SU-DHL-6 (cell line): ENCODE results near the gene UNC5A.

Experiments used
- H2AFZ ChIP-seq: fragments of 200-600 bp; sonication (generic); 2 replicates; pipeline ENCODE4 v1.6.1; 2014; ENCODE audit warnings: low read depth, mild to moderate bottlenecking, moderate library complexity, mixed read lengths, antibody characterized with exemption, low read length; ENCODE audit not compliant: severe bottlenecking
- H3F3A ChIP-seq: fragments of 200-600 bp; shearing (Covaris generic); 2 replicates; pipeline ENCODE4 v1.6.0; 2016; ENCODE audit warnings: antibody characterized with exemption, mild to moderate bottlenecking; ENCODE audit not compliant: insufficient read depth
- H3K27ac ChIP-seq: fragments of 200-600 bp; sonication (generic); 2 replicates; pipeline ENCODE4 v1.5.1; 2016; ENCODE audit warnings: low read depth, mild to moderate bottlenecking, low read length, moderate library complexity, mixed read lengths
- H3K27me3 ChIP-seq: fragments of 200-600 bp; sonication (generic), shearing (Covaris generic); 2 replicates; pipeline ENCODE4 v1.6.0; 2014; ENCODE audit warnings: mild to moderate bottlenecking, low read length
- H3K36me3 ChIP-seq: fragments of 200-600 bp; sonication (generic); 2 replicates; pipeline ENCODE4 v1.6.1; 2014; ENCODE audit warnings: mild to moderate bottlenecking, low read length, mixed read lengths
- H3K4me2 ChIP-seq: fragments of 300-600, 200-600 bp; shearing (Covaris generic), sonication (generic); 2 replicates; pipeline ENCODE4 v1.6.0; 2014; ENCODE audit warnings: low read length, low read depth, mild to moderate bottlenecking; ENCODE audit not compliant: poor library complexity, severe bottlenecking
- H3K4me3 ChIP-seq: fragments of 200-600 bp; sonication (generic); 2 replicates; pipeline ENCODE4 v1.5.1; 2014; ENCODE audit warnings: antibody characterized with exemption, low read length, mild to moderate bottlenecking, mixed read lengths; ENCODE audit not compliant: insufficient read depth, poor library complexity, severe bottlenecking
- H3K79me2 ChIP-seq: fragments of 200-600 bp; sonication (generic); 2 replicates; pipeline ENCODE4 v1.6.1; 2014; ENCODE audit warnings: mild to moderate bottlenecking, low read length, moderate library complexity; ENCODE audit not compliant: insufficient read depth
- H3K9ac ChIP-seq: fragments of 200-600 bp; sonication (generic); 2 replicates; pipeline ENCODE4 v1.7.0; 2014; ENCODE audit warnings: mild to moderate bottlenecking, low read length
- H3K9me2 ChIP-seq: fragments of 200-600 bp; sonication (generic); replicated peaks from 2 replicates; pipeline ENCODE4 v1.6.1; 2014; ENCODE audit warnings: low read length; ENCODE audit not compliant: insufficient read depth
- H3K9me3 ChIP-seq: fragments of 200-600 bp; sonication (generic); 2 replicates; pipeline ENCODE4 v1.6.1; 2014; ENCODE audit warnings: low read length, mixed read lengths; ENCODE audit not compliant: insufficient read depth
- H4K20me1 ChIP-seq: fragments of 200-600 bp; sonication (generic); 2 replicates; pipeline ENCODE4 v1.6.1; 2014; ENCODE audit warnings: low read depth, mild to moderate bottlenecking, antibody characterized with exemption, low read length, moderate library complexity, mixed read lengths
- EZH2phosphoT487 ChIP-seq: fragments of 200-600 bp; sonication (generic), shearing (Covaris generic); conservative IDR thresholded peaks from 2 replicates; pipeline ENCODE4 v1.6.1; 2018; ENCODE audit warnings: mild to moderate bottlenecking, antibody characterized with exemption, low read length, moderate library complexity, mixed read lengths
- TF ChIP-seq, protein P1 (sequence below): fragments of 200-600 bp; sonication (generic); IDR thresholded peaks from one replicate; pipeline ENCODE4 v1.5.1; 2017; ENCODE audit warnings: antibody characterized with exemption, mild to moderate bottlenecking, low read length, moderate library complexity; ENCODE audit not compliant: insufficient read depth, poor library complexity, severe bottlenecking

Gene UNC5A

DNA sequence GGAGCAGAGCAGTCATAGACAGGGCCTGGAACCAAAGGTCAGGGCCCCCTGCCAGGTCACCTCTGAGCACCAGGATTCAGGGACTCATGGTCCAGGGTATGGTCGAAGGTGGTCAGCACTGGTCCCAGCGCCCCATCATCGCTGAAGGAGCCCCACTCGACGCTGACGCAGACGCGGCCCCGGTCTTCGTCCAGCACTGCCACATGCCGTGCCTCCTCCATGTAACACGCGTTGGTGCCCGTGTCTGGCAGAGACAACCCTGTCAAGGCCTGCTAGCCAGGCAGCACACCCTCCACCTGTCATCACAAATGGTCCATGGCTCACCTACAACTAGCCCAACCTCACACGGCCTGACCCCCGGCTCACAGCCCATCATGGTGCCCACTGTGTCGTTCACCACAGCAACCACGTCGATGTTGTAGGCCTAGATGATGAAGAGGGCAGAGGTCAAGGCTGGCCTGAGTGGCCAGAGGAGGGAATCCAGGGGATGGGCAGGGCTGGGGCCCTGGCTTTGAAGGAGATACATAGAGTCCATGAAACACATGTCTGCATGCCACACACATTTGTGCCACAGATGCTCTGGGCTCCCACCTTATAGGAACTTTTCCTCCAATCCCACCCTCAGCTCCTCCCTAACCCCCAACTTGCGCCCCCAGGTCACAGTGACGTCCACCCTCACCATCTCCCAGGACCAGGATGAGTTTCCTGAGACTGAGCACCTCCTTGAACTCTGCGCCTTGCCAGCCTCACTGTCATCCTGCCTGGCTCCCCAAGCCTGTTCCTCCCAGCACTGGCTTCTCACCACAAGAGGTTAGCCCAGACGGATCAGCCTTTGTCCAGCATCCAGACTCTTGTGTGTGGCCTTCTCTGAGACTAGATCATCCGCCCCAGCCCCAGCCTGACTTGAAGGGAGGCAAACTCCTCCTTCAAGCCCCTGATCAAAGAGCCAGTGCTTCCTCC lies 79.2 kb downstream of the UNC5A start:
- no peak overlapping the region for H3K9ac ChIP-seq
- TF ChIP-seq, protein P1, sequence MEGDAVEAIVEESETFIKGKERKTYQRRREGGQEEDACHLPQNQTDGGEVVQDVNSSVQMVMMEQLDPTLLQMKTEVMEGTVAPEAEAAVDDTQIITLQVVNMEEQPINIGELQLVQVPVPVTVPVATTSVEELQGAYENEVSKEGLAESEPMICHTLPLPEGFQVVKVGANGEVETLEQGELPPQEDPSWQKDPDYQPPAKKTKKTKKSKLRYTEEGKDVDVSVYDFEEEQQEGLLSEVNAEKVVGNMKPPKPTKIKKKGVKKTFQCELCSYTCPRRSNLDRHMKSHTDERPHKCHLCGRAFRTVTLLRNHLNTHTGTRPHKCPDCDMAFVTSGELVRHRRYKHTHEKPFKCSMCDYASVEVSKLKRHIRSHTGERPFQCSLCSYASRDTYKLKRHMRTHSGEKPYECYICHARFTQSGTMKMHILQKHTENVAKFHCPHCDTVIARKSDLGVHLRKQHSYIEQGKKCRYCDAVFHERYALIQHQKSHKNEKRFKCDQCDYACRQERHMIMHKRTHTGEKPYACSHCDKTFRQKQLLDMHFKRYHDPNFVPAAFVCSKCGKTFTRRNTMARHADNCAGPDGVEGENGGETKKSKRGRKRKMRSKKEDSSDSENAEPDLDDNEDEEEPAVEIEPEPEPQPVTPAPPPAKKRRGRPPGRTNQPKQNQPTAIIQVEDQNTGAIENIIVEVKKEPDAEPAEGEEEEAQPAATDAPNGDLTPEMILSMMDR = no peak
- TF ChIP-seq EZH2phosphoT487 = no peak
- H3K4me2 ChIP-seq = no peak overlapping the region
- H3K79me2 ChIP-seq = no peaks in the 10 kb centered on the region
- no peak overlapping the region for H3K4me3 ChIP-seq
- no peak overlapping the region for H2AFZ ChIP-seq
- no peaks in the 10 kb centered on the region for H4K20me1 ChIP-seq
- H3K27ac ChIP-seq = no peak overlapping the region
- no peaks in the 10 kb centered on the region for H3K9me3 ChIP-seq
- H3F3A ChIP-seq = no peaks in the 10 kb centered on the region
- no peaks in the 10 kb centered on the region for H3K27me3 ChIP-seq
- H3K36me3 ChIP-seq = no peaks in the 10 kb centered on the region
- no peaks in the 10 kb centered on the region for H3K9me2 ChIP-seq

DNA sequence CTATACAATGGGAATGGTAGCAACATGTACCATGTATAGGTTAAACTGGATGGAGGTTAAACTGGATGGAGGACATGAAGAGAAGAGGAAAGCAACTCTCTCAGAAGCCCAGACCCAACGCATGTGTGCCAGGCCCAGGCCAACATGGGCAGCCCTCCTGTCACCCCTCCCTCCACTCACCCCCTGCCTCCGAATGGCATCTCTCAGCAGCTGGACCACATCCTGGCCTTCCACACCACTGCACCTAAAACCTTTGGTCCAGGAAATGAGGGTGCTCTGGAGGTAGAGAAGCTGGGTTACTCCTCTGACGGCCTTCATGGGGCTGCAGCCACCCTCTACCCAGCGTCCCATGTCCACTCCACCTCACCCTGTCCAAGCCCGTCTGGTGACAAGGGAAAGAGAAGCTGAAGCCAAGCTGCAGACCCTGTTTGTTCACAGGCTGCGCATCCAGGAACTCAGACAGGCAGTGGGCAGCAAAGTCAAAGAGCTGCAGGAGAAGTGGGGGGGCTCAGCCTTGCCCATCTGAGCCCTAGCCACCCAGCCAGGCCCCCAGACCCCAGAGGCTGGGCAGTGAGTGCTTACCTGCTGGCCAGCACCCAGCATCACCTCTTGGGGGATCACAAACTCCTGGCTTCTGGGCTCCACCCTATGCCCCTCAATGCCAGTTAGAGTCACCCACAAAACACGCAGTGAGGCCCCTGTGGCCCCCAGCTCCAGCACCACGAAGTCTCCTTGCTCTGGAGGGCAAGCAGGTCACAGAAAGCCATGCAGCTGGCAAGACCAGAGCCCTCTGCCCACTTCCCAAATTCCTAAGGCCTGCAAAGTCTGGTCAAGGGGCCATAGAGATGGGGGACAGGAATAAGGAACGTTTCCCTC lies 80.3 kb downstream of the UNC5A start:
- Histone ChIP-seq H3K36me3 (no peaks in the 10 kb centered on the region), H3K79me2 (no peaks in the 10 kb centered on the region), H2AFZ (no peak overlapping the region), H3K27ac (no peak overlapping the region), H3K9ac (no peak overlapping the region), H3F3A (no peaks in the 10 kb centered on the region), H3K4me2 (no peak overlapping the region), H3K9me3 (no peaks in the 10 kb centered on the region), H3K4me3 (no peak overlapping the region), H4K20me1 (no peaks in the 10 kb centered on the region), H3K9me2 (no peaks in the 10 kb centered on the region), H3K27me3 (no peaks in the 10 kb centered on the region)
- TF ChIP-seq EZH2phosphoT487 = no peak
- TF ChIP-seq, protein P1 = no peak

DNA sequence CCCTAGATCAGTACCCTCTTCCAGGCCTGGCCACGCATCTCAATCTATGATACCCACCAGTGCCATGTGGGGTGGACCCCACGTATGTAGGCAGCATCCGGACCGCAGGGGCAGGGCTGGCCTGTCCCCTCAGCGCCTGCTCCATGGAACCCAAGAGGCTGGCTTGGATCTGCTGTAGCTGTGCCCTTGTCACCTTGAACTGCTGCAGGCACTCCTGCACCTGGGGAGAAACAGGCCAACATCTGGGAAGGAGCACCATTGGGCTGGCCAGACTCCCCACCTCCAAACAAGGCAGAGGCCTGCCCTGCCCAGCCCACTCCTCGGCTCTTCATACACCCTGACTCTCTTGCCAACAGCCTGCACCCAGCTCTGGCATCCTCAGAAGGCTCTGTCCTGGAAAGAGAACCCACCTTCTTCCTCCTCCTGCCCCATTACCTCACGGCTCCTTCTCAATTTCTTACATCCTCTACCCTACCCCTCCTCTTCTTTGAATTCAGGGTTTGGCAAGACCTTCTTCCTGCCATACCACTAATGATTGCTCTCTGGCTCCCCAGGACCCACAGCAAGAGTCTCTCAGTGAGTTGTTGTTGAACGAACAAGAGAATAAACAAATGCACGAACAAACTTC lies 81.1 kb downstream of the UNC5A start:
- Histone ChIP-seq H3K79me2 (no peaks in the 10 kb centered on the region), H3K9me3 (no peaks in the 10 kb centered on the region), H3F3A (no peaks in the 10 kb centered on the region), H3K27ac (no peak overlapping the region), H3K9ac (no peak overlapping the region), H2AFZ (no peak overlapping the region), H3K9me2 (no peaks in the 10 kb centered on the region), H3K4me3 (no peak overlapping the region), H4K20me1 (no peaks in the 10 kb centered on the region), H3K36me3 (no peaks in the 10 kb centered on the region), H3K4me2 (no peak overlapping the region), H3K27me3 (no peaks in the 10 kb centered on the region)
- no peak for TF ChIP-seq EZH2phosphoT487
- TF ChIP-seq, protein P1 = no peak
